ENCODE measurements around the gene E2F4. TPM values are rescaled to one million over a fixed set of nuclear protein-coding genes. Genes with fewer than 3 reads are reported as not detected.

E2F4 gene
- total and polyA plus RNA-seq, 2 of the 13 experiments (the other 11 are each of a cell fraction or from before 2014, with no cell fraction given) = 84.8 to 91.2 TPM

GRCh38 chr16:67226804-67227566, 35.0 kb downstream of the E2F4 start, which contains the start of gene TMEM208 (continued):
- TF ChIP-seq BCLAF1 (IDR thresholded peaks at IDR 0.05) (no peak), SMARCE1 (IDR thresholded peaks at IDR 0.05; ENCODE audit: borderline replicate concordance) (no peak), ZNF558 (CRISPR knock-in tag; IDR thresholded peaks at IDR 0.05; ENCODE audit: borderline replicate concordance) (no peak), CBX2 (IDR thresholded peaks at IDR 0.05; ENCODE audit: low read depth, low read length) (no peak), CBX2 (CRISPR knock-in tag; IDR thresholded peaks at IDR 0.05; ENCODE audit: low read depth) (no peak), RFX3 (CRISPR knock-in tag; IDR thresholded peaks at IDR 0.05) (no peak), ELF1 (CRISPR knock-in tag; IDR thresholded peaks at IDR 0.05) (peak; percentile 100), ZNF225 (CRISPR knock-in tag; IDR thresholded peaks at IDR 0.05) (peak; percentile 94; the same call in 1 of the 2 replicates), ZNF567 (CRISPR knock-in tag; IDR thresholded peaks at IDR 0.05; ENCODE audit: borderline replicate concordance) (peak; percentile 98), ARNT (IDR thresholded peaks at IDR 0.05) (no peak), AHR (CRISPR knock-in tag; IDR thresholded peaks at IDR 0.05) (peak; percentile 96), REXO4 (CRISPR knock-in tag; IDR thresholded peaks at IDR 0.05; ENCODE audit: borderline replicate concordance) (no peak), DZIP1 (CRISPR knock-in tag; IDR thresholded peaks at IDR 0.05) (peak; percentile 47; the same call in 1 of the 2 replicates), ZNF776 (CRISPR knock-in tag; IDR thresholded peaks at IDR 0.05) (peak; percentile 99), ZFP36L1 (CRISPR knock-in tag; IDR thresholded peaks at IDR 0.05) (no peak), HMG20A (CRISPR knock-in tag; IDR thresholded peaks at IDR 0.05; ENCODE audit: borderline replicate concordance) (no peak), ZFYVE20 (CRISPR knock-in tag; IDR thresholded peaks at IDR 0.05; ENCODE audit: borderline replicate concordance, low read depth) (no peak)
- TF ChIP-seq, protein P1, sequence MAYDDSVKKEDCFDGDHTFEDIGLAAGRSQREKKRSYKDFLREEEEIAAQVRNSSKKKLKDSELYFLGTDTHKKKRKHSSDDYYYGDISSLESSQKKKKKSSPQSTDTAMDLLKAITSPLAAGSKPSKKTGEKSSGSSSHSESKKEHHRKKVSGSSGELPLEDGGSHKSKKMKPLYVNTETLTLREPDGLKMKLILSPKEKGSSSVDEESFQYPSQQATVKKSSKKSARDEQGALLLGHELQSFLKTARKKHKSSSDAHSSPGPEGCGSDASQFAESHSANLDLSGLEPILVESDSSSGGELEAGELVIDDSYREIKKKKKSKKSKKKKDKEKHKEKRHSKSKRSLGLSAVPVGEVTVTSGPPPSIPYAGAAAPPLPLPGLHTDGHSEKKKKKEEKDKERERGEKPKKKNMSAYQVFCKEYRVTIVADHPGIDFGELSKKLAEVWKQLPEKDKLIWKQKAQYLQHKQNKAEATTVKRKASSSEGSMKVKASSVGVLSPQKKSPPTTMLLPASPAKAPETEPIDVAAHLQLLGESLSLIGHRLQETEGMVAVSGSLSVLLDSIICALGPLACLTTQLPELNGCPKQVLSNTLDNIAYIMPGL (CRISPR knock-in tag; IDR thresholded peaks at IDR 0.05; ENCODE audit: borderline replicate concordance in 1 of 2, low read depth in 1 of 2) = peak; percentile 93 to 95; a peak in 3 of 4 replicates
- TF ChIP-seq, protein P2, sequence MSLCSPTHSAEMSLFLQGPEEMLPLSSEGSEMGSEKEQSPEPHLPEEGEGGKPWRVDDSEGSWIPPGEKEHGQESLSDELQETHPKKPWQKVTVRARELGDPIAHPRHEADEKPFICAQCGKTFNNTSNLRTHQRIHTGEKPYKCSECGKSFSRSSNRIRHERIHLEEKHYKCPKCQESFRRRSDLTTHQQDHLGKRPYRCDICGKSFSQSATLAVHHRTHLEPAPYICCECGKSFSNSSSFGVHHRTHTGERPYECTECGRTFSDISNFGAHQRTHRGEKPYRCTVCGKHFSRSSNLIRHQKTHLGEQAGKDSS (CRISPR knock-in tag; IDR thresholded peaks at IDR 0.05; ENCODE audit: borderline replicate concordance, low read depth) = peak; percentile 77; the same call in 1 of the 2 replicates
- TF ChIP-seq, protein P3, sequence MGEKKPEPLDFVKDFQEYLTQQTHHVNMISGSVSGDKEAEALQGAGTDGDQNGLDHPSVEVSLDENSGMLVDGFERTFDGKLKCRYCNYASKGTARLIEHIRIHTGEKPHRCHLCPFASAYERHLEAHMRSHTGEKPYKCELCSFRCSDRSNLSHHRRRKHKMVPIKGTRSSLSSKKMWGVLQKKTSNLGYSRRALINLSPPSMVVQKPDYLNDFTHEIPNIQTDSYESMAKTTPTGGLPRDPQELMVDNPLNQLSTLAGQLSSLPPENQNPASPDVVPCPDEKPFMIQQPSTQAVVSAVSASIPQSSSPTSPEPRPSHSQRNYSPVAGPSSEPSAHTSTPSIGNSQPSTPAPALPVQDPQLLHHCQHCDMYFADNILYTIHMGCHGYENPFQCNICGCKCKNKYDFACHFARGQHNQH (CRISPR knock-in tag; IDR thresholded peaks at IDR 0.05) = peak; percentile 96
